Measurements from ENCODE around the gene FKBP5. TPM values are rescaled to one million over a fixed set of nuclear protein-coding genes. Genes with fewer than 3 reads are reported as not detected.

Gene FKBP5
- total and polyA plus RNA-seq, 2 donors (not counting 1 experiment from before 2014, with no cell fraction given) = 10.9 to 16.3 TPM

DNA sequence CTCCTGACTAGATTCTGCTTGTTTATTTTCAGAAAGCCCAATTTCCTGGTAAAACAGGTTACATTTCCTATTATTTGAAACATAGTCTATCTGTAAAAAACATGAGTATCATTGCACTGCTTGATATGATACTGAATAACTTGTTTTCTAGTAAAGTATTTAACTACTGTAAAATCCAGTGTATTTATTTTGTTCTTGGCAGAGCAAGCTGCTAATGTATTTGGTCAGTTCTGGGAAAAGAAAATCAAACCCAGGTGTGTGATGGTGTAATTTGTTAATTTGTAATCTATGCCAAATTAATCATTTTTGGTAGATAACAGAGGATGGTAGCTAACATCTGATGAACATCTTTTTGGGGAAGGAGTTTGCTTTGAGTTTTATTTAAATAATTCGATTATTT lies 50.8 kb downstream of the FKBP5 start:
- H3K36me3 ChIP-seq (ENCODE audit: control insufficient read depth, insufficient read depth, low read length) = no peaks in the 10 kb centered on the region
- no peak overlapping the region for H3K4me2 ChIP-seq (ENCODE audit: extremely low read depth, insufficient read depth, low read length)
- H3K4me1 ChIP-seq (ENCODE audit: control insufficient read depth, extremely low read depth, insufficient read depth, low read length) = peaks cover 2% of the 10 kb centered on the region
- H3K9me3 ChIP-seq (ENCODE audit: control insufficient read depth, insufficient read depth, low read depth, low read length) = no peaks in the 10 kb centered on the region
- H3K4me3 ChIP-seq (replicated peaks in 1 of 4; ENCODE audit: control extremely low read depth in 1 of 4, insufficient read depth in 1 of 4, low read depth in 3 of 4, low read length in 4 of 4) = no peak overlapping the region
- no peaks in the 10 kb centered on the region for H4K20me1 ChIP-seq (ENCODE audit: control insufficient read depth, extremely low read depth, insufficient read depth, low read length)
- no peak for DNase-seq (ENCODE audit: low read depth in 2 of 2)
- no peak overlapping the region for H3K9ac ChIP-seq (ENCODE audit: insufficient read depth, low read length)
- H3K79me2 ChIP-seq (ENCODE audit: control insufficient read depth, insufficient read depth, low read length) = no peaks in the 10 kb centered on the region
- H2AFZ ChIP-seq (ENCODE audit: low read length) = no peak overlapping the region
- TF ChIP-seq EZH2 (IDR thresholded peaks at IDR 0.05; ENCODE audit: low read length, missing control alignments) = no peak
- TF ChIP-seq, protein P1, sequence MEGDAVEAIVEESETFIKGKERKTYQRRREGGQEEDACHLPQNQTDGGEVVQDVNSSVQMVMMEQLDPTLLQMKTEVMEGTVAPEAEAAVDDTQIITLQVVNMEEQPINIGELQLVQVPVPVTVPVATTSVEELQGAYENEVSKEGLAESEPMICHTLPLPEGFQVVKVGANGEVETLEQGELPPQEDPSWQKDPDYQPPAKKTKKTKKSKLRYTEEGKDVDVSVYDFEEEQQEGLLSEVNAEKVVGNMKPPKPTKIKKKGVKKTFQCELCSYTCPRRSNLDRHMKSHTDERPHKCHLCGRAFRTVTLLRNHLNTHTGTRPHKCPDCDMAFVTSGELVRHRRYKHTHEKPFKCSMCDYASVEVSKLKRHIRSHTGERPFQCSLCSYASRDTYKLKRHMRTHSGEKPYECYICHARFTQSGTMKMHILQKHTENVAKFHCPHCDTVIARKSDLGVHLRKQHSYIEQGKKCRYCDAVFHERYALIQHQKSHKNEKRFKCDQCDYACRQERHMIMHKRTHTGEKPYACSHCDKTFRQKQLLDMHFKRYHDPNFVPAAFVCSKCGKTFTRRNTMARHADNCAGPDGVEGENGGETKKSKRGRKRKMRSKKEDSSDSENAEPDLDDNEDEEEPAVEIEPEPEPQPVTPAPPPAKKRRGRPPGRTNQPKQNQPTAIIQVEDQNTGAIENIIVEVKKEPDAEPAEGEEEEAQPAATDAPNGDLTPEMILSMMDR (conservative IDR thresholded peaks at IDR 0.05 in 1 of 2, IDR thresholded peaks at IDR 0.05 in 1 of 2; ENCODE audit: low read depth in 1 of 2, low read length in 2 of 2) = no peak
- H3K27me3 ChIP-seq (ENCODE audit: control insufficient read depth, insufficient read depth, low read length) = no peaks in the 10 kb centered on the region
- no peak overlapping the region for H3K27ac ChIP-seq (ENCODE audit: insufficient read depth, low read length)

DNA sequence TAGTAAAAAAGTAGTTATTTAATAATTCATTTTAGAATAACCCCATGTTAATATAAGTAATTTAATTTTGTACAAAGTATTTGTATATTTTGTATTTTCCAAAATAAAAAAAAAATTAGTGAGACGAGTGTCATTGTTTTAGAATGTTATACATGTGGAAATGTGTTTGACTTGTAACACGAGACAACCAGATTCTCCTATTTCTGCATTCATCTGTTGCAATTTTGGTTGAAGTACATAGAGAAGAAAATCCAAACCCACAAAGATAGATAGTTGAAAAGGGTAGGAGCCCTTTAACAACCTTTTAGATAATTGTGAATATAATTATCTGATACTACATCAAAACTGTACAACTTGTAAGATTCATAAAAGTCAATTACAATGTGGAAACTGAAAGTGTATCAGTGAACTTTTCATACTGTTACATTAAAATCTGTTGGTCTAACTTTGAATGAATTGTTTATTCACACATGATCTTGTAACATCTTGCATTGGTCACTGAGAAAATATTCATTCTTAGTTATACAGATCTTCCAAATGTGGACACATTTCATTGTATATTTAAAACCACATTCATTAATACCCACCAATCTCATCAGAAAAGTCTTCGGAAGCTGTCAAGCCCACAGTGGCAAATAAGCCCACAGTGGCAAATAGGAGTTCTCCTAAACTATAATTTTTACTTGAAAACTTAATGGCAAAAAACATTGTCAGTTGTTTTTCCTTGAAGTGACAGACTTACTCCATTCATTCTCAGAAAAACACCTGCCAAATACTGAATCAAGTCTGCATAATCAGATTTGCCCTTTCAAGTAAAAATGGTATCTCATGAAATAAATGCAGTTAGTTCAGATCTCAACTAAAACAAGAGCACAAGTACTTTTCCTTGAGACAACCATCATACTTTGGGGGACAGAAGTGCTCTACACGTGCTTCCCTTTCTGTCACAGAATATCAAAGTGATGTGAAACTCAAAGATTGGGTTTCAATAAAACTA lies 52.8 kb downstream of the FKBP5 start:
- DNase-seq (ENCODE audit: low read depth in 2 of 2) = peak in 1 of 2 donors; percentile 44
- Histone ChIP-seq H3K4me2 (ENCODE audit: extremely low read depth, insufficient read depth, low read length) (no peak overlapping the region), H3K27me3 (ENCODE audit: control insufficient read depth, insufficient read depth, low read length) (no peaks in the 10 kb centered on the region), H3K4me3 (replicated peaks in 1 of 4; ENCODE audit: control extremely low read depth in 1 of 4, insufficient read depth in 1 of 4, low read depth in 3 of 4, low read length in 4 of 4) (no peak overlapping the region), H3K36me3 (ENCODE audit: control insufficient read depth, insufficient read depth, low read length) (no peaks in the 10 kb centered on the region), H3K9me3 (ENCODE audit: control insufficient read depth, insufficient read depth, low read depth, low read length) (no peaks in the 10 kb centered on the region), H3K4me1 (ENCODE audit: control insufficient read depth, extremely low read depth, insufficient read depth, low read length) (peaks cover 2% of the 10 kb centered on the region), H3K79me2 (ENCODE audit: control insufficient read depth, insufficient read depth, low read length) (no peaks in the 10 kb centered on the region), H3K9ac (ENCODE audit: insufficient read depth, low read length) (no peak overlapping the region), H3K27ac (ENCODE audit: insufficient read depth, low read length) (no peak overlapping the region), H2AFZ (ENCODE audit: low read length) (no peak overlapping the region), H4K20me1 (ENCODE audit: control insufficient read depth, extremely low read depth, insufficient read depth, low read length) (no peaks in the 10 kb centered on the region)
- TF ChIP-seq, protein P1 (conservative IDR thresholded peaks at IDR 0.05 in 1 of 2, IDR thresholded peaks at IDR 0.05 in 1 of 2; ENCODE audit: low read depth in 1 of 2, low read length in 2 of 2) = no peak
- TF ChIP-seq EZH2 (IDR thresholded peaks at IDR 0.05; ENCODE audit: low read length, missing control alignments) = no peak

DNA sequence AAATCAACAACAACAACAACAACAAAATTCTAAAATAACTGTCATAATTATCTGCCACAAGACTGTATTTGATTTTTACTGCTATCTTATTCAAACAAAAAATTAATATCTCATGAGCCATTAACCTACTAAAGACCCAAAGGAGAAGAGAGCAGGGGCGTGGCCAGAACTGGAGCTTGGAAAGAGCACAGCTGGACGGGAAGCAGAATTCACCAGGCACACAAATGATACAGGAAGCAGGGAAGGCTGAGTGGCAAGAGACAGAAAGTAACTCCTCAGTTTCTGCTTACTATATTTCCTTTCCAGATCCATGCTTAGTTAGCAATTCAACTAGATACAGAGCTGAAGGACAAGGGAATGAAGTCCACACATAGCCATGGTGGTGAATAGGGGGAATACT lies 54.4 kb downstream of the FKBP5 start:
- Histone ChIP-seq H2AFZ (ENCODE audit: low read length) (peak overlapping the region; percentile 81), H3K9ac (ENCODE audit: insufficient read depth, low read length) (no peak overlapping the region), H3K79me2 (ENCODE audit: control insufficient read depth, insufficient read depth, low read length) (no peaks in the 10 kb centered on the region), H3K27me3 (ENCODE audit: control insufficient read depth, insufficient read depth, low read length) (no peaks in the 10 kb centered on the region), H3K27ac (ENCODE audit: insufficient read depth, low read length) (no peak overlapping the region), H3K4me2 (ENCODE audit: extremely low read depth, insufficient read depth, low read length) (no peak overlapping the region), H3K36me3 (ENCODE audit: control insufficient read depth, insufficient read depth, low read length) (no peaks in the 10 kb centered on the region), H3K4me3 (replicated peaks in 1 of 4; ENCODE audit: control extremely low read depth in 1 of 4, insufficient read depth in 1 of 4, low read depth in 3 of 4, low read length in 4 of 4) (no peak overlapping the region), H4K20me1 (ENCODE audit: control insufficient read depth, extremely low read depth, insufficient read depth, low read length) (no peaks in the 10 kb centered on the region), H3K4me1 (ENCODE audit: control insufficient read depth, extremely low read depth, insufficient read depth, low read length) (peaks cover 2% of the 10 kb centered on the region), H3K9me3 (ENCODE audit: control insufficient read depth, insufficient read depth, low read depth, low read length) (no peaks in the 10 kb centered on the region)
- peak in 1 of 2 donors; percentile 39 for DNase-seq (ENCODE audit: low read depth in 2 of 2)
- TF ChIP-seq, protein P1 (conservative IDR thresholded peaks at IDR 0.05 in 1 of 2, IDR thresholded peaks at IDR 0.05 in 1 of 2; ENCODE audit: low read depth in 1 of 2, low read length in 2 of 2) = no peak
- no peak for TF ChIP-seq EZH2 (IDR thresholded peaks at IDR 0.05; ENCODE audit: low read length, missing control alignments)

All from fibroblast of lung (primary cell).